GM23338 (cell line): ENCODE measurements around the gene RRP8. TPM values are rescaled to one million over a fixed set of nuclear protein-coding genes. Genes with fewer than 3 reads are reported as not detected.

Source experiments
- ATAC-seq: fragments of 200-7000 bp; cut with Tn5 transposase; 3 replicates; pipeline ENCODE4 v1.9.1; 2020
- DNase-seq: peaks from one replicate; pipeline ENCODE4 v3.0.0-alpha.2; 2015; ENCODE audit warnings: low spot score
- H2AFZ ChIP-seq: fragments of 200-600 bp; sonication (generic); 2 replicates; pipeline ENCODE4 v1.8.0; 2016; ENCODE audit warnings: antibody characterized with exemption, mild to moderate bottlenecking, moderate library complexity
- H3F3A ChIP-seq: fragments of 200-600 bp; sonication (generic); replicated peaks from 2 replicates; pipeline ENCODE4 v1.8.0; 2017; ENCODE audit warnings: antibody characterized with exemption, mixed run types, low read depth
- H3K27ac ChIP-seq: fragments of 200-600 bp; sonication (generic); 2 replicates; pipeline ENCODE4 v1.6.1; 2016; ENCODE audit warnings: low read depth
- H3K27me3 ChIP-seq: fragments of 200-600 bp; sonication (generic); 2 replicates; pipeline ENCODE4 v1.8.0; 2016; ENCODE audit warnings: mild to moderate bottlenecking, mixed run types, moderate library complexity; ENCODE audit not compliant: insufficient read depth
- H3K36me3 ChIP-seq: fragments of 200-600 bp; sonication (generic); 2 replicates; pipeline ENCODE4 v1.8.0; 2016; ENCODE audit warnings: mild to moderate bottlenecking; ENCODE audit not compliant: insufficient read depth
- H3K4me1 ChIP-seq: fragments of 200-600 bp; sonication (generic); 2 replicates; pipeline ENCODE4 v1.8.0; 2016; ENCODE audit warnings: mild to moderate bottlenecking, moderate library complexity; ENCODE audit not compliant: insufficient read depth
- H3K4me2 ChIP-seq: fragments of 200-600 bp; sonication (generic); 2 replicates; pipeline ENCODE4 v1.7.1; 2017; ENCODE audit warnings: mixed run types
- H3K4me3 ChIP-seq: fragments of 200-600 bp; sonication (generic); 2 replicates; pipeline ENCODE4 v1.6.1; 2016; ENCODE audit warnings: mixed run types
- H3K79me2 ChIP-seq: fragments of 200-600 bp; sonication (generic); replicated peaks from 2 replicates; pipeline ENCODE4 v1.8.0; 2017; ENCODE audit warnings: mild to moderate bottlenecking; ENCODE audit not compliant: insufficient read depth
- H3K9me2 ChIP-seq: fragments of 200-600 bp; sonication (generic); 2 replicates; pipeline ENCODE4 v1.8.0; 2017; ENCODE audit not compliant: insufficient read depth
- H4K20me1 ChIP-seq: fragments of 200-600 bp; sonication (generic); replicated peaks from 2 replicates; pipeline ENCODE4 v1.8.0; 2017; ENCODE audit warnings: mild to moderate bottlenecking; ENCODE audit not compliant: insufficient read depth
- H3K27ac Mint-ChIP-seq: 2 replicates; pipeline ENCODE4 v1.8.0; 2020; ENCODE audit warnings: inconsistent platforms, mild to moderate bottlenecking, moderate library complexity, mixed read lengths
- H3K27me3 Mint-ChIP-seq: 3 replicates; pipeline ENCODE4 v1.8.0; 2022; ENCODE audit warnings: low read depth, mild to moderate bottlenecking, moderate library complexity, mixed read lengths, inconsistent platforms; ENCODE audit not compliant: insufficient read depth, poor library complexity
- H3K36me3 Mint-ChIP-seq: 3 replicates; pipeline ENCODE4 v1.8.0; 2021; ENCODE audit warnings: low read depth, mild to moderate bottlenecking, inconsistent platforms, moderate library complexity, mixed read lengths
- H3K4me1 Mint-ChIP-seq: 3 replicates; pipeline ENCODE4 v1.8.0; 2020; ENCODE audit warnings: mild to moderate bottlenecking, inconsistent platforms, mixed read lengths
- H3K4me3 Mint-ChIP-seq: 3 replicates; pipeline ENCODE4 v1.8.0; 2021; ENCODE audit warnings: moderate library complexity, mild to moderate bottlenecking, inconsistent platforms, mixed read lengths
- H3K9me3 Mint-ChIP-seq: 3 replicates; pipeline ENCODE4 v1.8.0; 2020; ENCODE audit warnings: moderate library complexity, mild to moderate bottlenecking, inconsistent platforms, mixed read lengths
- CREB1 ChIP-seq: fragments of 250-450 bp; sonication (Bioruptor Pico); IDR thresholded peaks from 2 replicates; pipeline ENCODE4 v1.5.0; 2020; ENCODE audit warnings: low read depth, mild to moderate bottlenecking, moderate library complexity
- CTCF ChIP-seq, 2 experiments: fragments of 200-600 bp in 1 of 2; sonication (generic) in 1 of 2; conservative IDR thresholded peaks; 2 replicates each; pipeline versions ENCODE4 v1.5.1 to v1.6.1; 2016 to 2017; ENCODE audit warnings: antibody characterized with exemption in 2 of 2, low read depth in 2 of 2, mild to moderate bottlenecking in 2 of 2, moderate library complexity in 1 of 2
- EZH2 ChIP-seq: fragments of 200-600 bp; sonication (generic); IDR thresholded peaks from one replicate; pipeline ENCODE4 v1.8.0; 2017; ENCODE audit warnings: antibody characterized with exemption, mild to moderate bottlenecking, low read depth; ENCODE audit not compliant: unreplicated experiment
- EZH2phosphoT487 ChIP-seq: fragments of 200-600 bp; sonication (generic); IDR thresholded peaks from one replicate; pipeline ENCODE4 v1.8.1; 2018; ENCODE audit warnings: antibody characterized with exemption; ENCODE audit not compliant: unreplicated experiment
- JUNB ChIP-seq: IDR thresholded peaks from one replicate; pipeline ENCODE4 v1.6.1; 2016; ENCODE audit warnings: antibody characterized with exemption; ENCODE audit not compliant: unreplicated experiment
- POLR2AphosphoS5 ChIP-seq: IDR thresholded peaks from 2 replicates; pipeline ENCODE4 v1.6.1; 2016; ENCODE audit warnings: antibody characterized with exemption, low read depth
- REST ChIP-seq: IDR thresholded peaks from one replicate; pipeline ENCODE4 v1.6.1; 2018; ENCODE audit warnings: antibody characterized with exemption; ENCODE audit not compliant: unreplicated experiment
- STAT1 ChIP-seq: IDR thresholded peaks from one replicate; pipeline ENCODE4 v1.6.1; 2016; ENCODE audit warnings: antibody characterized with exemption; ENCODE audit not compliant: unreplicated experiment
- ZNF114 ChIP-seq: fragments of 250-450 bp; sonication (Bioruptor Pico); IDR thresholded peaks from 2 replicates; pipeline ENCODE4 v1.5.0; 2020; ENCODE audit warnings: mild to moderate bottlenecking, moderate library complexity
- ZNF331 ChIP-seq: fragments of 250-450 bp; sonication (Bioruptor Pico); IDR thresholded peaks from 2 replicates; pipeline ENCODE4 v1.5.0; 2020; ENCODE audit warnings: low read depth, mild to moderate bottlenecking, moderate library complexity
- ZNF462 ChIP-seq: fragments of 250-450 bp; sonication (Bioruptor Pico); IDR thresholded peaks from 2 replicates; pipeline ENCODE4 v1.5.0; 2020; ENCODE audit warnings: mild to moderate bottlenecking, moderate library complexity
- polyA plus RNA-seq: library from polyadenylated mRNA; unstranded; fragments of >200 nt; fragmentation: Nextera tagmentation; extraction: Ambion mirVana; gene quantifications from 2 replicates; pipeline ENCODE4 v1.2.1, GENCODE V29; 2016
- total RNA-seq: library from RNA; depleted of rRNA; stranded (reverse); fragments of >200 nt; shearing (Covaris generic); gene quantifications from 2 replicates; pipeline ENCODE4 v1.2.3, GENCODE V29; 2014

The RRP8 gene
- total and polyA plus RNA-seq, 2 experiments from 2014 or later: 7.4 to 13.7 TPM

- Mint-ChIP-seq H3K27me3 (no peaks in the 10 kb centered on the region), H3K4me3 (no peak overlapping the region), H3K4me1 (peaks cover 6% of the 10 kb centered on the region; the same call in 2 of the 3 replicates), H3K9me3 (no peaks in the 10 kb centered on the region), H3K36me3 (peaks cover 17% of the 10 kb centered on the region), H3K27ac (no peak overlapping the region)
- DNase-seq (no peak), ATAC-seq (no peak)
- Histone ChIP-seq H3K4me3 (no peak overlapping the region), H3K4me1 (peaks cover under 1% of the 10 kb centered on the region; the same call in 1 of the 2 replicates), H2AFZ (no peak overlapping the region), H3K27me3 (no peaks in the 10 kb centered on the region), H3K9me2 (no peaks in the 10 kb centered on the region), H4K20me1 (no peaks in the 10 kb centered on the region; the same call in 1 of the 2 replicates), H3K27ac (no peak overlapping the region), H3K4me2 (no peak overlapping the region), H3K79me2 (peaks cover 23% of the 10 kb centered on the region), H3F3A (peaks cover 5% of the 10 kb centered on the region; the same call in 1 of the 2 replicates), H3K36me3 (peaks cover 6% of the 10 kb centered on the region; the same call in 1 of the 2 replicates)
- TF ChIP-seq STAT1: no peak
Observed at GRCh38 chr11:6599449-6599848, 4.0 kb downstream of the RRP8 start.

- Histone ChIP-seq H3K4me2 (no peak overlapping the region), H3K9me2 (no peaks in the 10 kb centered on the region), H3K4me1 (no peaks in the 10 kb centered on the region; the same call in 1 of the 2 replicates), H3K79me2 (peaks cover 17% of the 10 kb centered on the region), H2AFZ (no peak overlapping the region), H3K27me3 (no peaks in the 10 kb centered on the region), H3F3A (no peaks in the 10 kb centered on the region), H3K36me3 (peaks cover 6% of the 10 kb centered on the region; the same call in 1 of the 2 replicates), H3K4me3 (no peak overlapping the region), H3K27ac (no peak overlapping the region), H4K20me1 (no peaks in the 10 kb centered on the region; the same call in 1 of the 2 replicates)
- no peak for DNase-seq
- H3K27me3 Mint-ChIP-seq: no peaks in the 10 kb centered on the region
- no peak overlapping the region for H3K4me3 Mint-ChIP-seq
- no peaks in the 10 kb centered on the region for H3K9me3 Mint-ChIP-seq
- H3K36me3 Mint-ChIP-seq: peaks cover 17% of the 10 kb centered on the region
- no peak overlapping the region for H3K27ac Mint-ChIP-seq
- no peak for ATAC-seq
- peaks cover 10% of the 10 kb centered on the region; the same call in 2 of the 3 replicates for H3K4me1 Mint-ChIP-seq
- TF ChIP-seq EZH2phosphoT487 (no peak), EZH2 (no peak), REST (no peak), JUNB (no peak), ZNF462 (CRISPR knock-in tag) (no peak), ZNF114 (CRISPR knock-in tag) (no peak), STAT1 (no peak), POLR2AphosphoS5 (no peak), ZNF331 (no peak), CREB1 (CRISPR knock-in tag) (no peak), CTCF (conservative IDR thresholded peaks at IDR 0.05; ENCODE audit: low read depth in 2 of 2) (no peak)
Observed at GRCh38 chr11:6598555-6598954, 4.9 kb downstream of the RRP8 start.
